Neural crest cell (in vitro differentiated cells): ENCODE data around the gene EMP3. TPM values are rescaled to one million over a fixed set of nuclear protein-coding genes. Genes with fewer than 3 reads are reported as not detected.
"Not testable (repeated sequence)": the region's sequence is repeated elsewhere in the genome, so short reads cannot be mapped to it uniquely, and the experiment has no call there.

Experiments
- DNase-seq: peaks from one replicate; pipeline ENCODE4 v3.0.0; 2021; ENCODE audit warnings: low read depth, mixed read lengths, low spot score
- H3K27ac Mint-ChIP-seq: one replicate; pipeline ENCODE4 v1.8.0; 2021; ENCODE audit warnings: mild to moderate bottlenecking, mixed read lengths; ENCODE audit not compliant: unreplicated experiment
- H3K27me3 Mint-ChIP-seq: 2 replicates; pipeline ENCODE4 v1.8.0; 2021; ENCODE audit warnings: low read depth, mild to moderate bottlenecking, mixed read lengths
- H3K36me3 Mint-ChIP-seq: 2 replicates; pipeline ENCODE4 v1.8.0; 2021; ENCODE audit warnings: low read depth, mild to moderate bottlenecking, mixed read lengths
- H3K4me1 Mint-ChIP-seq: 2 replicates; pipeline ENCODE4 v1.8.0; 2021; ENCODE audit warnings: mixed read lengths
- H3K4me3 Mint-ChIP-seq: one replicate; pipeline ENCODE4 v1.8.0; 2021; ENCODE audit warnings: mild to moderate bottlenecking, mixed read lengths
- H3K9me3 Mint-ChIP-seq: 2 replicates; pipeline ENCODE4 v1.8.0; 2021; ENCODE audit warnings: mixed read lengths
- CTCF ChIP-seq: fragments of 200-600 bp; sonication (generic); conservative IDR thresholded peaks from 2 replicates; pipeline ENCODE4 v1.5.0; 2021; ENCODE audit warnings: antibody characterized with exemption, mild to moderate bottlenecking
- total RNA-seq: library from RNA; stranded (reverse); gene quantifications from 2 replicates; pipeline ENCODE4 v1.2.1, GENCODE V29; 2021

The EMP3 gene
- total RNA-seq, 1 donor from 2014 or later = 30.5 TPM

GRCh38 chr19:48303866-48304265 is 21.5 kb upstream of the EMP3 start:
- H3K4me1 Mint-ChIP-seq = no peaks in the 10 kb centered on the region
- H3K27ac Mint-ChIP-seq = no peak overlapping the region
- no peaks in the 10 kb centered on the region for H3K36me3 Mint-ChIP-seq
- no peak for DNase-seq
- no peaks in the 10 kb centered on the region for H3K27me3 Mint-ChIP-seq
- no peaks in the 10 kb centered on the region for H3K9me3 Mint-ChIP-seq
- H3K4me3 Mint-ChIP-seq = no peak overlapping the region
- no peak for TF ChIP-seq CTCF

GRCh38 chr19:48308631-48309586 is 16.4 kb upstream of the EMP3 start:
- Mint-ChIP-seq H3K4me3 (no peak overlapping the region), H3K9me3 (no peaks in the 10 kb centered on the region), H3K4me1 (peaks cover 7% of the 10 kb centered on the region), H3K27me3 (no peaks in the 10 kb centered on the region), H3K36me3 (no peaks in the 10 kb centered on the region), H3K27ac (no peak overlapping the region)
- TF ChIP-seq CTCF = peak; percentile 42
- DNase-seq = no peak

DNA sequence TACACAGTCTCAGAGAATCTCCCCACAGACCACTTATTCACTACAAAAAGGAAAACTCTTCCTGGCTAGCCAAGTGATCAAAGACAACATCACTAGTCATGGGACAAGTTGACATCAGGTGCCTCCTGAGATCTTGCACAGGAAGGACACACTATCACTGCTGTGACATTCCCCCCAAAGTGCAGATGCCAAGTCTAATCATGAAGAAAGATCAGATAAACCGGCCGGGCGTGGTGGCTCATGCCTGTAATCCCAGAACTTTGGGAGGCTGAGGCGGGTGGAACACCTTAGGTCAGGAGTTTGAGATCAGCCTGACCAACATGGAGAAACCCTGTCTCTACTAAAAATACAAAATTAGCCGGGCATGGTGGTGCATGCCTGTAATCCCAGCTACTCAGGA is 15.6 kb upstream of the EMP3 start:
- not testable (repeated sequence) for H3K4me3 Mint-ChIP-seq, H3K27me3 Mint-ChIP-seq, H3K27ac Mint-ChIP-seq, H3K9me3 Mint-ChIP-seq, H3K36me3 Mint-ChIP-seq, DNase-seq
- peaks cover 12% of the 10 kb centered on the region for H3K4me1 Mint-ChIP-seq

GRCh38 chr19:48310227-48310626 is 15.1 kb upstream of the EMP3 start:
- no peaks in the 10 kb centered on the region for H3K36me3 Mint-ChIP-seq
- H3K27me3 Mint-ChIP-seq = no peaks in the 10 kb centered on the region
- H3K27ac Mint-ChIP-seq = no peak overlapping the region
- H3K9me3 Mint-ChIP-seq = no peaks in the 10 kb centered on the region
- peaks cover 12% of the 10 kb centered on the region for H3K4me1 Mint-ChIP-seq
- no peak for TF ChIP-seq CTCF
- no peak overlapping the region for H3K4me3 Mint-ChIP-seq
- no peak for DNase-seq

GRCh38 chr19:48311384-48311783 is 14.0 kb upstream of the EMP3 start:
- Mint-ChIP-seq H3K9me3 (no peaks in the 10 kb centered on the region), H3K4me3 (no peak overlapping the region), H3K4me1 (peaks cover 12% of the 10 kb centered on the region), H3K27ac (no peak overlapping the region), H3K27me3 (no peaks in the 10 kb centered on the region), H3K36me3 (no peaks in the 10 kb centered on the region)
- DNase-seq = no peak
- no peak for TF ChIP-seq CTCF

GRCh38 chr19:48315712-48316111 is 9.6 kb upstream of the EMP3 start:
- no peak overlapping the region for H3K4me3 Mint-ChIP-seq
- H3K4me1 Mint-ChIP-seq = peaks cover 5% of the 10 kb centered on the region
- no peak for DNase-seq
- H3K36me3 Mint-ChIP-seq = no peaks in the 10 kb centered on the region
- H3K27ac Mint-ChIP-seq = no peak overlapping the region
- no peak for TF ChIP-seq CTCF
- no peaks in the 10 kb centered on the region for H3K9me3 Mint-ChIP-seq
- no peaks in the 10 kb centered on the region for H3K27me3 Mint-ChIP-seq

DNA sequence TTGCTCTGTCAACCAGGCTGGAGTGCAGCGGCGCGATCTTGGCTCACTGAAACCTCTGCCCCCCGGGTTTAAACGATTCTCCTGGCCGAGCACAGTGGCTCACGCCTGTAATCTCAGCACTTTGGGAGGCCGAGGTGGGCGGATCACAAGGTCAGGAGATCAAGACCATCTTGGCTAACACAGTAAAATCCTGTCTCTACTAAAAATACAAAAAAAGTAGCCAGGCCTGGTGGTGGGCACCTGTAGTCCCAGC is 7.7 kb upstream of the EMP3 start:
- H3K4me1 Mint-ChIP-seq = peaks cover 19% of the 10 kb centered on the region
- H3K9me3 Mint-ChIP-seq, H3K27me3 Mint-ChIP-seq, H3K36me3 Mint-ChIP-seq, DNase-seq, H3K4me3 Mint-ChIP-seq, H3K27ac Mint-ChIP-seq: not testable (repeated sequence)
